HG02973 (cell line): ENCODE results near the gene MFAP1.
A peak's percentile ranks its signal among the peaks of the same experiment; 100 is the strongest.
"Not testable (repeated sequence)": the region's sequence is repeated elsewhere in the genome, so short reads cannot be mapped to it uniquely, and the experiment has no call there.

Experiments
- ATAC-seq: cut with Tn5 transposase; IDR thresholded peaks from one replicate; pipeline ENCODE4 v1.9.1; 2021; ENCODE audit warnings: moderate library complexity; ENCODE audit not compliant: unreplicated experiment

Gene MFAP1

GRCh38 chr15:43824302-43825246 lies at the start of gene MFAP1:
TSS of gene MFAP1 (minus strand) at chr15:43824690. CDS start at chr15:43824569, 121 bp downstream.
- ATAC-seq = peak; percentile 58

- ATAC-seq = no peak
These were observed 49.2 kb upstream of the MFAP1 start for GRCh38 chr15:43873651-43874050.

GRCh38 chr15:43872416-43873020 lies 48.0 kb upstream of the MFAP1 start:
- ATAC-seq = no peak

GRCh38 chr15:43871835-43872234 lies 47.3 kb upstream of the MFAP1 start:
- no peak for ATAC-seq

GRCh38 chr15:43868406-43868805 lies 43.9 kb upstream of the MFAP1 start:
- no peak for ATAC-seq

GRCh38 chr15:43867096-43867495 lies 42.6 kb upstream of the MFAP1 start:
- ATAC-seq = no peak

- not testable (repeated sequence) for ATAC-seq
These were observed 42.1 kb upstream of the MFAP1 start for GRCh38 chr15:43866636-43867035.

- ATAC-seq = no peak
These were observed 35.1 kb upstream of the MFAP1 start for GRCh38 chr15:43859546-43859945.

GRCh38 chr15:43854801-43855200 lies 30.3 kb upstream of the MFAP1 start:
- no peak for ATAC-seq

GRCh38 chr15:43852607-43853006 lies 28.1 kb upstream of the MFAP1 start:
- no peak for ATAC-seq

GRCh38 chr15:43851251-43851650 lies 26.8 kb upstream of the MFAP1 start:
- ATAC-seq = no peak

GRCh38 chr15:43845421-43845820 lies 20.9 kb upstream of the MFAP1 start:
- ATAC-seq = no peak

GRCh38 chr15:43832485-43832884 lies 8.0 kb upstream of the MFAP1 start:
- not testable (repeated sequence) for ATAC-seq

GRCh38 chr15:43831519-43832052 lies 7.1 kb upstream of the MFAP1 start:
- ATAC-seq = not testable (repeated sequence)

GRCh38 chr15:43830691-43831275 lies 6.3 kb upstream of the MFAP1 start:
- ATAC-seq = not testable (repeated sequence)

GRCh38 chr15:43829951-43830540 lies 5.6 kb upstream of the MFAP1 start:
- not testable (repeated sequence) for ATAC-seq

- ATAC-seq = no peak
These were observed 3.7 kb upstream of the MFAP1 start for GRCh38 chr15:43828061-43828657.

GRCh38 chr15:43826508-43827341 lies 2.2 kb upstream of the MFAP1 start, which contains the start of gene WDR76:
TSS of gene WDR76 (plus strand) at chr15:43827002. CDS start at chr15:43827033, 31 bp downstream.
- ATAC-seq = peak; percentile 60

- ATAC-seq = no peak
These were observed 1.6 kb upstream of the MFAP1 start for GRCh38 chr15:43826029-43826507.
